CD4-positive, alpha-beta T cell treated with Interleukin-15 for 4 hours (primary cell): ENCODE results near the gene ILDR2.
A peak's percentile ranks its signal among the peaks of the same experiment; 100 is the strongest.
"Not testable (repeated sequence)": the region's sequence is repeated elsewhere in the genome, so short reads cannot be mapped to it uniquely, and the experiment has no call there.

ENCODE experiments used
- DNase-seq: peaks from one replicate; pipeline ENCODE4 v3.0.0-alpha.2; 2020; ENCODE audit warnings: low spot score

The ILDR2 gene

DNA sequence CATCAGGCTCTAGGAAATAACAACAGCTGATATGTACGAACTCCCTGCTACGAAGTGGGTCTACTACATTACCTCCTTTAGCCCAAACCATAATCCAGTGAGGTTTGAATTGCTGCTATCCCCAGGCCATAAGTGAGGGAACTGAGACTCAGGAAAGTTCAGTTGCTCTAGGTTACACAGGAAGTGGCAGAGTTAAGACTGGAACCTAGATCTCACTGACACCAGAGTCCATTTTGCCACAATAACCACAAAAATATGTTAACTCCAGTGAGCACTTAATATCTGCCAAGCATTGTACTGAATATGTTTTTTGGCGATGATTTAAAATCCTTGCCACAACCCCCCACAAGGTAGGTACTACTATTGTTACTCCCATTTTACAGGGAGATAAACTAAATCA, 90.4 kb downstream of the ILDR2 start:
- DNase-seq = no peak

DNA sequence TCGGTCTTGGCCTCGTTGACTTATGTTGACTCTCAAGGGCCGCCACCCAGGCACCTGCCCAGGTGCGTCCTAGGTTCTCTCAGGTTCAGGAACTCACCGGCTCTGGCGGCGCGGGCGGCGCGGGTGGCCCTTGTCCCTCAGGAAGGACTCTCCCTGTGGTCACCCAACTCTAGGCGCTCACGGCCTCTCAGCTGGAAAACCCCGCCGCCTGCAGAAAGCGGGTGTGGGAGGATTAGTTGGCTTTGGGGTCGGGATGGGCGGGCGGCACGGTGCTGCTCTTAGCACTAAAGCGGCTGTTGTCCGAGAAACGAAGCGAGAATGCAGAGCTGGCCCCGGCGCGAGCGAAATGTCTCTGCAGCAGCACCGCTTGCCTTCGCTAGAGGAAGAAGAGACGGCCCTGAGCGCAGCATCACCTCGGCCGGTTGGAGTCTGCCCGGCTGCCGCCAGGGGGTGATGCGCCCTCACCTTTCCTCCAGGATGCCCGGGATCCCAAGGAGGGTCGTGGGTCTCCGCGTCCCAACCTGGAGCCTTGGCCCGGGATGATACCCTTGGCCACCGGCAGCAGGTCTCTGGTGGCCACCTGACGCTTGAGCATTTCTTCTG, 91.2 kb downstream of the ILDR2 start:
- DNase-seq = no peak

DNA sequence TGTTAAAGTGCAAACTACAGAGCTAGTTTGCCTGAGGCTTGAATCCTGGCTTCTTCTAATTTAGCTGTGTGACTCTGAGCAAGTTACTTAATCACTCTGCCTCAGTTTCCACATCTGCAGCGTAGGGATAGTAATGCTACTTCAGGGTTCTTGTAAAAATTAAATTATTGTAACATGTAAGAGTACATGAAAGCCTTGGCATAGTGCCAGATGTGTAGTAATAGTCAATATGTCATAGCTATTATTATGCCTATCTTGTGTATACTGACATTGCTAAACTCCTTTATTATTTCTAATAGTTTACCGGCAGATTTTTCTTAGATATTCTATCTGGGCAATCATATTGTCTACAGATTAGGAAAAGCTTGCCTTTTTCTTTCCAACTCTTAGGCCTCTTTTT, 92.4 kb downstream of the ILDR2 start:
- DNase-seq = no peak

DNA sequence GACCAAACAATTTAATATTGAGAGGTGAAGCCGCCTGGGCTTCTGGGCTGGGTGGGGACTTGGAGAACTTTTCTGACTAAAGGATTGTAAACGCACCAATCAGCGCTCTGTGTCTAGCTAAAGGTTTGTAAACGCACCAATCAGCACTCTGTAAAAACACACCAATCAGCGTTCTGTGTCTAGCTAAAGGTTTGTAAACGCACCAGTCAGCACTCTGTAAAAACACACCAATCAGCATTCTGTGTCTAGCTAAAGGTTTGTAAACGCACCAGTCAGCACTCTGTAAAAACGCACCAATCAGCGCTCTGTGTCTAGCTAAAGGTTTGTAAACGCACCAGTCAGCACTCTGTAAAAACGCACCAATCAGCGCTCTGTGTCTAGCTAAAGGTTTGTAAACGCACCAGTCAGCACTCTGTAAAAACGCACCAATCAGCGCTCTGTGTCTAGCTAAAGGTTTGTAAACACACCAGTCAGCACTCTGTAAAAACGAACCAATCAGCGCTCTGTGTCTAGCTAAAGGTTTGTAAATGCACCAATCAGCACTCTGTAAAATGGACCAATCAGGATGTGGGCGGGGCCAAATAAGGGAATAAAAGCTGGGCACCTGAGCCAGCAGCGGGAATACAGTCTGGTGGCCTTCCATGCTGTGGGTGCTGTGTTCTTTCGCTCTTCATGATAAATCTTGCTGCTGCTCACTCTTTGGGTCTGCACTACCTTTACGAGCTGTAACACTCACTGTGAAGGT, 97.0 kb downstream of the ILDR2 start:
- DNase-seq = not testable (repeated sequence)

DNA sequence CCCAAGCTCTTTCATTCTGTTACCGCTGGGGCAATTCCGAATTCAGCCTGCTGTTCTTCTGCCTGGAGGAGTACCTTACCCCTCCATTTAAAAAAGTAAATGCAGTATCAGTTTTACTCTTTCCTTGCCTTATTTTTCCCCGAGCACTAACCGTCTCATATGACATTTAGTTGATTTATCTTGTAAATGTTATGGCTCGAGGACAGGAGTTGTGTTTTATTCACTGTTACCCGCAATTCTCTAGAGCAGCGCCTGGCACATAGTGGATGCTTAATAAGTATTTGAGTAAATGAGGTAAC, 98.9 kb downstream of the ILDR2 start:
- DNase-seq = no peak

DNA sequence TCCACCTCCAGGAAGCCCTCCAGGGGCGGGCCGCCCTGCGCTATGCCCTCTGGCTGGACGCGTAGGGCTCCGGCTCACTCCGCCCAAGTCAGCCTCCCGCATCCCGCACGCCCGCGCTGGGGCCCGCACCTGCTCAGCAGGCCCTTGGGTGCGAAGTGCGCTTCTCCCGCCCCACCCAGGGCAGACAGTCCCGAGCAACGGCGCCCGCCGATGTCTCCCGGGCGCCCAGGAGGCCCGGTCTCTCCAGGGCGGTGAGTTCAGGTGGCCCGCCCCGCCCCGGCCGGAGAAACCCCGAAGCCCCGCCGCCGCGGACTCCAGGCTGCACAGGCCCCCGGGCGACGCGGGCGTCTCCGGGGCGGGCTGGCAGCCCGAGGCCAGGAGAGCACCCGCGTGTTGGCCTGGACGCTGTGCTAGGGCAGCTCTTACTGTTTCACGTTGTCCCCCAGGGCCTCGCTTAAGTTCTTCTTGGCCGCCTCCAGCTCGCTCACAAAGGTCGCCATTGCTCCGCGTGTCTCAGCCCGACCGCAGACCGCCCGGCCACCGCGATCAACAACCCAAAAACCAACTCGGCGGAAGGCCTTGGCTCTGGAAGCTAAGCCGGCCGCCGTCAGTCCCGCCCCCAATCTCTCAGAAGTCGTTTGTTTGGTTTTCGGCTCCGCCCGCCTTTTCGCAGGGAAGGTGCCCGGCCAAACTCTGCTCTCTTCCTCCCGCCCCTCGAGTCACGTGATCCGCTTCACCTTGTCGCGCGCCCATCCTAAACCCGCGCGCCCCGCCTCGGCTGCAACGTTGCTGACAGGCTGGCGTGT, 99.4 kb downstream of the ILDR2 start, which contains the start of gene TADA1:
Gene TADA1 (minus strand): TSS at position 531 of the 806 bp plus-strand sequence. CDS start 31 bp downstream, at position 500.
- DNase-seq = peak; percentile 97

GRCh38 chr1:166875302-166875733, 100.0 kb downstream of the ILDR2 start:
- no peak for DNase-seq

GRCh38 chr1:166874464-166874863, 100.9 kb downstream of the ILDR2 start:
- no peak for DNase-seq

DNA sequence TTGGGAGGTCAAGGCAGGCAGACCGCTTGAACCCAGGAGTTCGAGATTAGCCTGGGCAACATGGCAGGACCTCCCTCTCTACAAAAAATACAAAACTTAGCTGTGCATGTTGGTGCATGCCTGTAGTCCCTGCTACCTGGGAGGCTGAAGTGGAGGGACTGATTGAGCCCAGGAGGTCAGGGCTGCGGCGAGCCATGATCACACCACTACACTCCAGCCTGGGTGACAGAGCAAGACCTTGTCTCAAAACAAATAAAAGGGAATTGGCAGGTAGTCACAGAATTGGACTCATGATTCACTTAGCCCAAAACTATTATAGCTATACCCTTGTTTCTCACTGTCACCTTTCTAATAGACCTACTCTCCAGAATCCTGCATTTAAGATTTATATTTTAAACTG, 104.8 kb downstream of the ILDR2 start:
- DNase-seq = no peak

GRCh38 chr1:166869318-166870099, 105.8 kb downstream of the ILDR2 start:
- DNase-seq = no peak

- DNase-seq = no peak
These were observed 106.7 kb downstream of the ILDR2 start for GRCh38 chr1:166868639-166869038.

DNA sequence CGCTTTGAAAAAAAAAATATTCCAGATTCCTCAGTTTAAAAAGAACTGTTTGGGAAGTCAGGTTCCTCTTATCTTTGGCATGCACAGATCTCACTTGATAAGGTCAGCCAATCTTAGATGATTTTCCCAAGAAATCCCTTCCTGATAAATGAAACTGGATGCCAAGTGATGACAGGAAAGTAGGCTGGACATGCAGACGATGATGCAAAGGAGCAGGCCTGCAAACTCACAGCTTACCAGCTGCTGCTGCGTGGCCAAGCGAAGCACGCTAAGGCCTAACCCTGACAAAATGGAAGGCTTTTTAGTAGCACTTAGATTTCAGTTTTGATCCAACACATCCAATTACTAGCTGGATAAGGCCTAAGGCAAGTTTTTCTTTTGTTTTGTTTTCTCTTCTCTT, 109.4 kb downstream of the ILDR2 start:
- no peak for DNase-seq

DNA sequence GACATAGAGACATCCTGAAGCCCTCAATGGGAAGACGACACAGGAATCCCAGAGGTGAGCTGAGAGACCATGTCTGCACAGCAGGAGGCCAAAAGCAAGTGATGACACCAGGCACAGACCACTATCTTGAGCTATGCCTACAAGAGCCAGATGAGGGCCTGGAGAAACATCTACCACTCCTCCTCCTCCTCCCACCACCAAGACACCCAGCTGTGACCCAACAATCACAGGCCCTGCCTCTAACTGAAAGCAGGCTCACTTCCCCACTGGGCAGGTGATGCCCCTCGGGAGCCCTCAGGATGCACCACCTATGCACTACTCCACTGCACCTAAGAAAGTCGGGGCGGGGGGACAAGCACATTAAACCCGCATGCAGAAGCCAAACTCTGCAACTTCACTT, 115.7 kb downstream of the ILDR2 start:
- no peak for DNase-seq

DNA sequence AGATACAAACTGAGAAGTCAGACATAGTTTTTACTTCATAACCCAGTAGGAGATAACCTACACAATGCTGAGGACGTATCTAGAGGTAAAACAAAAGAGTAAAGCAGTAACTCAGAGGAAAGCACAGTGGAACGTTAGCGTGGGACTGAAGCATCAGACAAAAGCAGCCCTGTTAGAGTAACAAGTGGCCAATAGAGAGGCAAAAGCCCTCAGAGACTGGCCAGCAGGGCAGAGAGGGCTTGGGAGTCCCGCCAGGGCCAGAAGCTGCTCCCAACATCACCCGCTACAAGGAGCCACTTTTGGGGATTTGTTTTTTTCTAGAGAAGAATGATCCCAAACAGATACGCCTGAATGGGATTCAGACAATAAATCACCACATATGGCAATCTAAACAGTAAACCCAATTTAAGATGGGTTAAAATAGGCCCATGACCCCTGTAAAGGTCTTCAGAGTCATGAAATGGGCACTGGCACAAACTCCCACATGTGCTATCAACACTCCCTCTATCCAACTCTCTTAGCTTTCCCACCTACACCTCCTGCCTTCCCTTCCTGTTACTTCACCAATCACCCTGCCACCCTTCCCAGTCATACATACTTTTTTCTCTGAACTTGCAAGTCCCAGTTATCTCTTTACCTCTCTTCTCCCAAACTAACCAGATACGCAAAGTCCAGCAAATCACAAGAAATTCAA, 116.5 kb downstream of the ILDR2 start:
- DNase-seq = no peak
